Measurements from ENCODE around the gene EPHA3. TPM values are rescaled to one million over a fixed set of nuclear protein-coding genes. Genes with fewer than 3 reads are reported as not detected.
A peak's percentile ranks its signal among the peaks of the same experiment; 100 is the strongest.

The EPHA3 gene
- total RNA-seq, 2 donors from 2014 or later, result 0.15 to 0.18 TPM

DNA sequence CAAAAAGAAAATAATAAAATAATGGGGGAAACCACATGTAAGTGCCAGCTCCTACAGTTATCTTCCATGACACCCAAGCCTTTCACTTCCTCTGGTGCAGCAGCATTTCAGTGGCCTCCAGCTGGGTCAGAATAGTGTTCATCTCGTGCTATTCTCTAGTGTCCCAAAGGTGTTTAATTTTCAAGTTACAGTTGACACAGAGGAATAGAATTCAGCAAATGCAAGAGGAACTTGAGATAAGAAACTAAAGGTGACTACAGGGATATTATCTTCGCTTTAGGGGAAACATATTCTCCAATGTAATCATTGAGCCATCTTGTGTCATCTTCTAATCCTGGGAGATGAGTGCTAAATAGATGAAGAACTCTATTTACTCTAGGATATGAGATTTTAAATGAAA is 212.8 kb downstream of the EPHA3 start:
- no peaks in the 10 kb centered on the region for H3K9me3 Mint-ChIP-seq
- no peaks in the 10 kb centered on the region for H3K4me1 ChIP-seq (ENCODE audit: control insufficient read depth, insufficient read depth, low read length)
- no peak overlapping the region for H3K9ac ChIP-seq (ENCODE audit: extremely low read depth, low read length, poor library complexity, severe bottlenecking)
- no peaks in the 10 kb centered on the region for H3K27me3 Mint-ChIP-seq (ENCODE audit: insufficient read depth)
- no peak overlapping the region for H3K27ac ChIP-seq (ENCODE audit: low read depth, low read length)
- H3K4me3 Mint-ChIP-seq, result no peak overlapping the region
- peaks cover 26% of the 10 kb centered on the region for H3K4me1 Mint-ChIP-seq
- DNase-seq, result no peak
- no peak overlapping the region for H3K27ac Mint-ChIP-seq
- H3K36me3 Mint-ChIP-seq (ENCODE audit: low read depth), result no peaks in the 10 kb centered on the region
- H3K9me3 ChIP-seq (ENCODE audit: control insufficient read depth, low read length), result no peaks in the 10 kb centered on the region
- WGBS, 2 experiments (ENCODE audit: insufficient coverage in 1 of 2, insufficient read length in 1 of 2), result 66 to 75% methylated on average over 2 of the region's 2 CpGs
- H3K36me3 ChIP-seq (ENCODE audit: control insufficient read depth, insufficient read depth, low read length), result no peaks in the 10 kb centered on the region
- TF ChIP-seq, protein P1, sequence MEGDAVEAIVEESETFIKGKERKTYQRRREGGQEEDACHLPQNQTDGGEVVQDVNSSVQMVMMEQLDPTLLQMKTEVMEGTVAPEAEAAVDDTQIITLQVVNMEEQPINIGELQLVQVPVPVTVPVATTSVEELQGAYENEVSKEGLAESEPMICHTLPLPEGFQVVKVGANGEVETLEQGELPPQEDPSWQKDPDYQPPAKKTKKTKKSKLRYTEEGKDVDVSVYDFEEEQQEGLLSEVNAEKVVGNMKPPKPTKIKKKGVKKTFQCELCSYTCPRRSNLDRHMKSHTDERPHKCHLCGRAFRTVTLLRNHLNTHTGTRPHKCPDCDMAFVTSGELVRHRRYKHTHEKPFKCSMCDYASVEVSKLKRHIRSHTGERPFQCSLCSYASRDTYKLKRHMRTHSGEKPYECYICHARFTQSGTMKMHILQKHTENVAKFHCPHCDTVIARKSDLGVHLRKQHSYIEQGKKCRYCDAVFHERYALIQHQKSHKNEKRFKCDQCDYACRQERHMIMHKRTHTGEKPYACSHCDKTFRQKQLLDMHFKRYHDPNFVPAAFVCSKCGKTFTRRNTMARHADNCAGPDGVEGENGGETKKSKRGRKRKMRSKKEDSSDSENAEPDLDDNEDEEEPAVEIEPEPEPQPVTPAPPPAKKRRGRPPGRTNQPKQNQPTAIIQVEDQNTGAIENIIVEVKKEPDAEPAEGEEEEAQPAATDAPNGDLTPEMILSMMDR (conservative IDR thresholded peaks at IDR 0.05), result no peak
- H3K4me3 ChIP-seq (ENCODE audit: low read length), result no peak overlapping the region
- H3K27me3 ChIP-seq (ENCODE audit: control insufficient read depth, insufficient read depth, low read length, poor library complexity, severe bottlenecking), result no peaks in the 10 kb centered on the region

DNA sequence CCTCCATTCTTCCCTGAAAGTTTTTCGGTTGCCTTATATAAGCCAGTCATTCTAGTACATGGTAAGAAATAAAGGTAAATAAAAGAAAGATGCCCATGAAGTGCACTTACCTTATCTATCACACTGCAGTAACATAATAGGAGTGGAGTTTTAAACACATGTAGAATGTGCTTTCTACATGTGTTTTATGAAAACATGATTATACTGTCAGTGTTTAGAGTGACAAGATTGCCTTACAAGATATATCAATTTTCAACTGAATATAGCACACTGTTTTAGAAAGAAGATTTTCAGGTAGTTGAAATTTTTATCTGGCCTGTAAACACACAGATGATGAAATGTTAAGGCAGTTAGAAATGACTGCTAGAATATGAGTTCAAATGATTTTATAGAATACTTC is 219.6 kb downstream of the EPHA3 start:
- no peak for DNase-seq
- Mint-ChIP-seq H3K27me3 (ENCODE audit: insufficient read depth) (no peaks in the 10 kb centered on the region), H3K36me3 (ENCODE audit: low read depth) (no peaks in the 10 kb centered on the region), H3K27ac (no peak overlapping the region), H3K4me3 (no peak overlapping the region), H3K9me3 (no peaks in the 10 kb centered on the region), H3K4me1 (peaks cover 7% of the 10 kb centered on the region)
- no peaks in the 10 kb centered on the region for H3K27me3 ChIP-seq (ENCODE audit: control insufficient read depth, insufficient read depth, low read length, poor library complexity, severe bottlenecking)
- no peak overlapping the region for H3K9ac ChIP-seq (ENCODE audit: extremely low read depth, low read length, poor library complexity, severe bottlenecking)
- no peaks in the 10 kb centered on the region for H3K36me3 ChIP-seq (ENCODE audit: control insufficient read depth, insufficient read depth, low read length)
- H3K9me3 ChIP-seq (ENCODE audit: control insufficient read depth, low read length), result no peaks in the 10 kb centered on the region
- TF ChIP-seq, protein P1 (conservative IDR thresholded peaks at IDR 0.05), result no peak
- no peak overlapping the region for H3K27ac ChIP-seq (ENCODE audit: low read depth, low read length)
- H3K4me3 ChIP-seq (ENCODE audit: low read length), result no peak overlapping the region
- 100% methylated on average over 1 of the region's 1 CpG; no CpG with 5 or more reads in 1 of the 2 experiments for WGBS, 2 experiments (ENCODE audit: insufficient coverage in 1 of 2, insufficient read length in 1 of 2)
- no peaks in the 10 kb centered on the region for H3K4me1 ChIP-seq (ENCODE audit: control insufficient read depth, insufficient read depth, low read length)

DNA sequence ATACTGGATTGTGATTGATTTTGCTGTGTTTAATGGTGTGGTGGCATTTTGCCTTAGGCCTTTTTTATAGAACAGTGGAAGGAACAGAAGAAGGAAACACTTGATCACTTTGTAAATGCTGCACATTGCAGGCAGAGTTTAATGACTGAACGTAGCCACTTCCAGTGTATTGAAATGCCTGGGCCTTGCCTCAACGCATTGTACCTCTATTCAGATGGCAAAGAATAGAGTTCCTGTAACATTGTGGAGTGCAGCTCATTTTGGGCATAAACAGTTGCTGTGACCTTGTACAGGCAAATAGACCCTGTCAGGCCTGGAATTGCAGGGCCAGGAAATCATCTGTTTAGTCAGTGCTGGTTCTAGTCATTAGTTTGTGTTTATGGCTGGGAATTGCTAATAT is 225.0 kb downstream of the EPHA3 start:
- peaks cover 17% of the 10 kb centered on the region for H3K4me1 Mint-ChIP-seq
- TF ChIP-seq, protein P1 (conservative IDR thresholded peaks at IDR 0.05), result no peak
- H3K9me3 Mint-ChIP-seq, result no peaks in the 10 kb centered on the region
- H3K27ac ChIP-seq (ENCODE audit: low read depth, low read length), result peak overlapping the region; percentile 83
- DNase-seq, result peak; percentile 47
- no peak overlapping the region for H3K27ac Mint-ChIP-seq
- H3K36me3 Mint-ChIP-seq (ENCODE audit: low read depth), result no peaks in the 10 kb centered on the region
- no peaks in the 10 kb centered on the region for H3K36me3 ChIP-seq (ENCODE audit: control insufficient read depth, insufficient read depth, low read length)
- H3K4me1 ChIP-seq (ENCODE audit: control insufficient read depth, insufficient read depth, low read length), result no peaks in the 10 kb centered on the region
- no peaks in the 10 kb centered on the region for H3K27me3 Mint-ChIP-seq (ENCODE audit: insufficient read depth)
- 75 to 78% methylated on average over 2 of the region's 2 CpGs for WGBS, 2 experiments (ENCODE audit: insufficient coverage in 1 of 2, insufficient read length in 1 of 2)
- H3K4me3 ChIP-seq (ENCODE audit: low read length), result no peak overlapping the region
- no peaks in the 10 kb centered on the region for H3K9me3 ChIP-seq (ENCODE audit: control insufficient read depth, low read length)
- H3K4me3 Mint-ChIP-seq, result no peak overlapping the region
- no peaks in the 10 kb centered on the region for H3K27me3 ChIP-seq (ENCODE audit: control insufficient read depth, insufficient read depth, low read length, poor library complexity, severe bottlenecking)
- H3K9ac ChIP-seq (ENCODE audit: extremely low read depth, low read length, poor library complexity, severe bottlenecking), result no peak overlapping the region
